Brain microvascular endothelial cell (primary cell): ENCODE results near the gene CLDN9.
A peak's percentile ranks its signal among the peaks of the same experiment; 100 is the strongest.

Experiments
- DNase-seq: peaks from one replicate; pipeline ENCODE4 v3.0.0-alpha.2; 2020
- H3K27ac ChIP-seq: fragments of 250-450 bp; sonication (Bioruptor Pico); 2 replicates; pipeline ENCODE4 v1.5.1; 2020; ENCODE audit warnings: mild to moderate bottlenecking, moderate library complexity
- H3K27me3 ChIP-seq: fragments of 250-450 bp; sonication (Bioruptor Pico); replicated peaks from 2 replicates; pipeline ENCODE4 v1.5.1; 2020; ENCODE audit warnings: mild to moderate bottlenecking
- H3K36me3 ChIP-seq: fragments of 250-450 bp; sonication (Bioruptor Pico); replicated peaks from 2 replicates; pipeline ENCODE4 v1.5.1; 2020; ENCODE audit warnings: mild to moderate bottlenecking
- H3K4me3 ChIP-seq: 2 replicates; pipeline ENCODE4 v1.5.1; 2011; ENCODE audit warnings: low read depth, mild to moderate bottlenecking, control low read depth, low read length, moderate library complexity
- in situ Hi-C: cut with HindIII; loops from 2 replicates; pipeline ENCODE4 v1.10.0; 2017; ENCODE audit warnings: low sequenced_read_pairs, low pct_ligation_motif_present
- TF ChIP-seq, protein P1 (sequence below): IDR thresholded peaks from 2 replicates; pipeline ENCODE4 v1.5.1; 2011; ENCODE audit warnings: low read depth, mild to moderate bottlenecking, moderate library complexity, low read length, control low read depth, inconsistent platforms; ENCODE audit errors: missing control alignments

CLDN9 gene

DNA sequence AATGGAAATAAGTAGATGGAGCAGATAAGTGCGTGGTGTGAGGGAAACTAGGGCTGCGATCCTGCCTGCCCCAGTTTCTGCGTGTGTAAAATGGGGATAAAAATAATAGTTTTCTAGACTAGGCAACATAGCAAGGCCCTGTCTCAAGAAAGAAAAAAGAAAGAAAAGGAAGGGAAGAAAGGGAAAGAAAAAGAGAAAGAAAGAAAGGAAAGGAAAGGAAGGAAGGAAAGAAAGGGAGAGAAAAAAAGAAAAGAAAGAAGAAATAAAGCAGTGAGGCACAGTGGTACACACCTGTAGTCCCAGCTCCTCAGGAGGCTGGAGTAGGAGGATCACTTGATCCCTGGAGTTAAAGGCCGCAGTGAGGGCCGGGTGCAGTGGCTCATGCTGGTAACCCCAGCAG is 30.3 kb upstream of the CLDN9 start:
- Histone ChIP-seq H3K4me3 (no peak overlapping the region), H3K36me3 (no peaks in the 10 kb centered on the region), H3K27ac (no peak overlapping the region), H3K27me3 (no peaks in the 10 kb centered on the region)
- no peak for DNase-seq
- in situ Hi-C loops: no loop called here
- TF ChIP-seq, protein P1, sequence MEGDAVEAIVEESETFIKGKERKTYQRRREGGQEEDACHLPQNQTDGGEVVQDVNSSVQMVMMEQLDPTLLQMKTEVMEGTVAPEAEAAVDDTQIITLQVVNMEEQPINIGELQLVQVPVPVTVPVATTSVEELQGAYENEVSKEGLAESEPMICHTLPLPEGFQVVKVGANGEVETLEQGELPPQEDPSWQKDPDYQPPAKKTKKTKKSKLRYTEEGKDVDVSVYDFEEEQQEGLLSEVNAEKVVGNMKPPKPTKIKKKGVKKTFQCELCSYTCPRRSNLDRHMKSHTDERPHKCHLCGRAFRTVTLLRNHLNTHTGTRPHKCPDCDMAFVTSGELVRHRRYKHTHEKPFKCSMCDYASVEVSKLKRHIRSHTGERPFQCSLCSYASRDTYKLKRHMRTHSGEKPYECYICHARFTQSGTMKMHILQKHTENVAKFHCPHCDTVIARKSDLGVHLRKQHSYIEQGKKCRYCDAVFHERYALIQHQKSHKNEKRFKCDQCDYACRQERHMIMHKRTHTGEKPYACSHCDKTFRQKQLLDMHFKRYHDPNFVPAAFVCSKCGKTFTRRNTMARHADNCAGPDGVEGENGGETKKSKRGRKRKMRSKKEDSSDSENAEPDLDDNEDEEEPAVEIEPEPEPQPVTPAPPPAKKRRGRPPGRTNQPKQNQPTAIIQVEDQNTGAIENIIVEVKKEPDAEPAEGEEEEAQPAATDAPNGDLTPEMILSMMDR: no peak

DNA sequence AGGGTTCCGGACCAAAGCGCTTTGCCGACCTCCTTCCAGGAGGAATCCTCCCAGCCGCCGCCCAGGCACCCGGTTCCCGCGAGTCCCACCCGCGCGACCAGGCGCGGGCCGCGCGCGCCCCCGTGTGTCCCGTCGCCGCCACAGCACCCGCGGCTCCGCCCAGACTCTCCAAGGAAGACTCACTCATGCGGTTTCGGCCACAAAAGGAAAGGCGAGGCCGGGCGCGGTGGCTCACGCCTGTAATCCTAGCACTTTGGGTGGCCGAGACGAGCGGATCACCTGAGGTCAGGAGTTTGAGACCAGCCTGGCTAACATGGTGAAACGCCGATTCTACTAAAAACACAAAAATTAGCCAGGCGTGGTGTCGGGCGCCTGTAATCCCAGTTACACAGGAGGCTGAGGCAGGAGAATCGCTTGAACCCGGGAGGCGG is 29.0 kb upstream of the CLDN9 start:
- H3K27me3 ChIP-seq: no peaks in the 10 kb centered on the region
- in situ Hi-C loops: no loop called here
- peak; percentile 76 for DNase-seq
- no peaks in the 10 kb centered on the region for H3K36me3 ChIP-seq
- H3K4me3 ChIP-seq: peak overlapping the region; percentile 34
- H3K27ac ChIP-seq: no peak overlapping the region
- TF ChIP-seq, protein P1: peak; percentile 57

DNA sequence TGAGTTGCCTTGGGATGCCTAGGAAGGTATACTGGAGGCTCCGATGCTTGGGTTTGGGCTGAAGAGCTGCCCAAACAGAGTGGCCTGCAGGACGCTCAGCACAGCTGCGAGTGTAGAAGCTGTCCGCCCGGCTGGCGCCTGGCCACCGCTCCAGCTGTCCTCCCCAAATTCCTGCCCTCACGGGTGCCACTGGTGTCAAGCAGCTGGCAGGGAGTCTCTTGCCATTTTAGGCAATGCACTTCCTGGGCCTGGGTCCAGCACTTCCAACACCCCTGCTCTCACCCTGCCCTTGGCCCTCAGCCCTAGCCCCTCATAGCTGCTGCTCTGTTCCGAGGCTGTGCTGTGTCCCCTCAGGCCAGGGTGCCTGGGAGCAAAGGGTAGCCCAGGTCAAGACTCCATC is 27.3 kb upstream of the CLDN9 start:
- Histone ChIP-seq H3K27ac (no peak overlapping the region), H3K36me3 (no peaks in the 10 kb centered on the region), H3K4me3 (no peak overlapping the region), H3K27me3 (peaks cover 2% of the 10 kb centered on the region)
- no peak for DNase-seq
- in situ Hi-C loops: no loop called here
- TF ChIP-seq, protein P1: no peak

DNA sequence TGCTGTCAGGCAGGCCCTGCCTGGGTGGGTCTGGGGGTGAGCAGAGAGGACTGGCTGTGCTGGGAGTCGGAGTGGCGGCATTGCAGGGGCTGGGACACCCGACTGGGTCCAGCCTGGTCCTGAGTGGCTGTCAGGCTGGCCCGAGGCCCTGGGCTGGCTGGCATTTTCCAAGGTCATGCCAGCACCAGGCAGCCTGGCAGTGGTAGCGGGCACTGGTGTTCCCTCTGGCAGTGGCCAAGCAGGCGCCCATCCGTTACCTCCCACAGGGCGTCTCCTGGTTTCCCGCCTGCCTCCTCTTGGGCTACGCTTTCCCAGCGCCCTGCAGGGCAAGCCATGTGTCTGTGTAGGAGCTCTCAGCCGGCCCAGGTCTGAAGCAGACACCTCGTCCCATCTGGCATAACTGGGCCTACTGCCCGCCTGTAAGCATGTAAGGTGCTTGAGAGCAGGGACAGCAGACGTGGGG is 26.8 kb upstream of the CLDN9 start:
- Histone ChIP-seq H3K27me3 (peaks cover 2% of the 10 kb centered on the region), H3K36me3 (no peaks in the 10 kb centered on the region), H3K27ac (no peak overlapping the region), H3K4me3 (no peak overlapping the region)
- DNase-seq: no peak
- TF ChIP-seq, protein P1: no peak
- in situ Hi-C loops: no loop called here

DNA sequence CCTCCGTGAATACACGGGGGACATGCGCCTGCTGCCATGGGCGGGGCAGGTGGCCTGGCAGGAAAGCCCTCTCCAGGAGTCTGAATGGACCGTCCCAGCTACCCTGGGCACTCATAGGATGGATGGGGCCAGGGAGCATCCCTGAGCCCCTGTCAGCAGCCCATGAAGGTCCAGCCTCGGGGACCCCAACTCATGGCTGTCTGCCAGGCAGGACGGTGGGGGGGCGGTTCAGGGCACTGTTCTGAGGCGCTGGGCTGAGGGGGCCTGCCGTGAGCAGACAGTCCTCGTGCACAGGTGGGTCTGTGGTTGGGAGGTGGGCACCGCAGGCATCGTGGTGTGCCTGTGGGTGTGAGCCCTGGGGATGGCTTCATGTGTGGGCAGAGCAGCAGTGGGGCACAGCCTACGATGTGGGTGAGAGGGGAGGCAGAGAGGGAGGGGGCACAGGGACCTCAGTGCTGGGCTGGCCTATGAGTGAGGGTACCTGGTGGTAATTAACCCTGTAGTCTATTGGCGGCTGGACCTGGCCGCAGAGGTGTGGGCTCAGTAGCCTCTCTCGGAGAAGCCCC is 26.0 kb upstream of the CLDN9 start:
- Histone ChIP-seq H3K27ac (no peak overlapping the region), H3K4me3 (no peak overlapping the region), H3K36me3 (no peaks in the 10 kb centered on the region), H3K27me3 (peaks cover 2% of the 10 kb centered on the region)
- DNase-seq: no peak
- in situ Hi-C loops: no loop called here
- TF ChIP-seq, protein P1: no peak

DNA sequence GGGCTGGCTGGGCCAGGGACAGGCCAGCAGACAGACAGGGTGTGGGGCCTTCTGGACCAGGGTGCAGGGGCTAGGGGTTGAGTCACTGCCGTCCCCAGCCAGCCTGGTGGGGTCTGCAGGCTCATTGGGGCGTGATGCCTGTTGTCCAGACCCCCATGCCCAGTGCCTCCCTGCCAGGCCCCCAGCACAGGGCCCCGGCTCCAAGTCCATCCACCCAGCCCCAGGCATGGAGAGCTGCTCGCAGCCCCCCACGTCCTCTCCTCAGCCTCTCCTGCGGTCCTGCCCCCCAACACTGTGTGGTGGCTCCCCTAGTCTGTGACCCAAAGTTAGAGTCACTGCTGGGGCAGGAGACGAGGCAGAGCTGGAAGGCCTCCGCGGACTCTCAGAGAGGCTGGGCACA is 25.4 kb upstream of the CLDN9 start:
- Histone ChIP-seq H3K27ac (no peak overlapping the region), H3K27me3 (peaks cover 2% of the 10 kb centered on the region), H3K4me3 (no peak overlapping the region), H3K36me3 (no peaks in the 10 kb centered on the region)
- in situ Hi-C loops: no loop called here
- TF ChIP-seq, protein P1: no peak
- no peak for DNase-seq
